Prostate gland (tissue), 2 donors: ENCODE measurements around the gene GAL3ST1.

Experiments used
- POLR2A ChIP-seq: fragments of 450-650 bp; IDR thresholded peaks from one replicate; pipeline ENCODE4 v1.6.1; 2016; ENCODE audit warnings: antibody characterized with exemption, mild to moderate bottlenecking
- POLR2AphosphoS5 ChIP-seq: sonication (generic); formaldehyde crosslinking; IDR thresholded peaks from one replicate; pipeline ENCODE4 v1.6.1; 2017; ENCODE audit warnings: antibody characterized with exemption
- TF ChIP-seq, protein P1 (sequence below), 4 experiments: fragments of 200-600 bp in 2 of 4; fragments of 450-650 bp in 2 of 4; sonication (generic) in 2 of 4; IDR thresholded peaks; 1 replicate in 3 of 4; 2 replicates in 1 of 4; pipeline ENCODE4 v1.5.1; 2016 to 2019; ENCODE audit warnings: antibody characterized with exemption in 4 of 4, mild to moderate bottlenecking in 2 of 4, moderate library complexity in 2 of 4

DNA sequence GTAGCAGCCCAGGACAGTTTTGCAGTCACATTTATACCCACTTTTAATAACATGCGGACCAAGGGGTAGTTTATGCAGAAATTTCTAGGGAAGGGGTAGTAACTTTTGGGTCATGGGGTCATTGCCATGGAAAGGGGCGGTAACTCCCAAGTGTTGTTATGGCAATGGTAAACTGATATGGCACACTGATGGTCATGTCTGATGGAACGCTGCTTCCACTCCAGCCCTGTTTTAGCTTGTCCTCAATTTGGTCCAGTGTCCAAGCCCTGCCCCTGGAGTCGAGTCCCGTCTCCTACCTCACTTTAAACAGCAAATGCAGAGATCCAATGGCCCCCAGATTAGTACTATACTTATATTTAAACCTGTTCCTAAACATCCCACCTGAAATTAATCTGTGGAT lies 57.7 kb downstream of the GAL3ST1 start:
- TF ChIP-seq POLR2A (no peak), POLR2AphosphoS5 (no peak)
- TF ChIP-seq, protein P1, sequence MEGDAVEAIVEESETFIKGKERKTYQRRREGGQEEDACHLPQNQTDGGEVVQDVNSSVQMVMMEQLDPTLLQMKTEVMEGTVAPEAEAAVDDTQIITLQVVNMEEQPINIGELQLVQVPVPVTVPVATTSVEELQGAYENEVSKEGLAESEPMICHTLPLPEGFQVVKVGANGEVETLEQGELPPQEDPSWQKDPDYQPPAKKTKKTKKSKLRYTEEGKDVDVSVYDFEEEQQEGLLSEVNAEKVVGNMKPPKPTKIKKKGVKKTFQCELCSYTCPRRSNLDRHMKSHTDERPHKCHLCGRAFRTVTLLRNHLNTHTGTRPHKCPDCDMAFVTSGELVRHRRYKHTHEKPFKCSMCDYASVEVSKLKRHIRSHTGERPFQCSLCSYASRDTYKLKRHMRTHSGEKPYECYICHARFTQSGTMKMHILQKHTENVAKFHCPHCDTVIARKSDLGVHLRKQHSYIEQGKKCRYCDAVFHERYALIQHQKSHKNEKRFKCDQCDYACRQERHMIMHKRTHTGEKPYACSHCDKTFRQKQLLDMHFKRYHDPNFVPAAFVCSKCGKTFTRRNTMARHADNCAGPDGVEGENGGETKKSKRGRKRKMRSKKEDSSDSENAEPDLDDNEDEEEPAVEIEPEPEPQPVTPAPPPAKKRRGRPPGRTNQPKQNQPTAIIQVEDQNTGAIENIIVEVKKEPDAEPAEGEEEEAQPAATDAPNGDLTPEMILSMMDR (IDR thresholded peaks at IDR 0.05) = no peak
